ENCODE results near the gene TMEM259.

Gene TMEM259

GRCh38 chr19:993831-994393, 27.0 kb downstream of the TMEM259 start:
- no peak overlapping the region for H3K27ac ChIP-seq (ENCODE audit: low read depth, low read length)
- H3K36me3 ChIP-seq (ENCODE audit: control insufficient read depth in 1 of 2, insufficient read depth in 2 of 2, low read length in 2 of 2), result peaks cover 0 to 9% of the 10 kb centered on the region in 2 donors
- H3K27me3 ChIP-seq (ENCODE audit: control insufficient read depth in 1 of 2, insufficient read depth in 2 of 2, low read length in 2 of 2), result peaks cover 35% of the 10 kb centered on the region in 2 donors

GRCh38 chr19:993361-993830, 27.5 kb downstream of the TMEM259 start:
- Histone ChIP-seq H3K9me3 (ENCODE audit: control insufficient read depth in 1 of 2, low read length in 2 of 2) (no peaks in the 10 kb centered on the region), H3K4me1 (ENCODE audit: control insufficient read depth in 1 of 2, insufficient read depth in 2 of 2, low read length in 2 of 2) (no peaks in the 10 kb centered on the region), H3K36me3 (ENCODE audit: control insufficient read depth in 1 of 2, insufficient read depth in 2 of 2, low read length in 2 of 2) (peaks cover 0 to 10% of the 10 kb centered on the region in 2 donors), H3K4me3 (ENCODE audit: low read depth in 1 of 2, low read length in 2 of 2) (no peak overlapping the region), H3K9ac (ENCODE audit: low read depth in 1 of 2, low read length in 2 of 2) (no peak overlapping the region), H3K27me3 (ENCODE audit: control insufficient read depth in 1 of 2, insufficient read depth in 2 of 2, low read length in 2 of 2) (peaks cover 30% of the 10 kb centered on the region in 2 donors), H3K27ac (ENCODE audit: low read depth, low read length) (peak overlapping the region; percentile 10)

More at GRCh38 chr19:993831-994393, 27.0 kb downstream of the TMEM259 start:
- no peaks in the 10 kb centered on the region for H3K4me1 ChIP-seq (ENCODE audit: control insufficient read depth in 1 of 2, insufficient read depth in 2 of 2, low read length in 2 of 2)
- H3K9me3 ChIP-seq (ENCODE audit: control insufficient read depth in 1 of 2, low read length in 2 of 2), result no peaks in the 10 kb centered on the region
- H3K9ac ChIP-seq (ENCODE audit: low read depth in 1 of 2, low read length in 2 of 2), result no peak overlapping the region
- no peak overlapping the region for H3K4me3 ChIP-seq (ENCODE audit: low read depth in 1 of 2, low read length in 2 of 2)

DNA sequence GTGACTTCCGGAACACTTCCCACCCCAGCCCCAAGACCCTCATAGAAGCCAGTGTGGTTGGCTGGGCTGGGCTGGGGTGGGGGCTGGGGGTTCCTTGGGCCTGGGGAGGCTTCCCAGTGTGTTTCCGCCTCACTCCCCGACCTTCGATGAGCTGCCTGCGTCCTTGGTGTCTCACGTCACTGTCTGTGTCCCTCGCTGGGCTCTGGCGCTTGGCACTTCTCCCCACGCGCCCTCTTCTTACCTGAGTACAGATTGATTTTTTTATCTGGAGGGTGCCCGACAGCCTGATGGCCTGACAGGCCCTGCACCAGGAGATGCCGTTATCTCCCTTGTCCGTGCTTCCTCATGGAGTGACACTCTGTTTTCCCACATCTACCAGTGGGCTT, 28.3 kb downstream of the TMEM259 start:
- Histone ChIP-seq H3K36me3 (ENCODE audit: control insufficient read depth in 1 of 2, insufficient read depth in 2 of 2, low read length in 2 of 2) (peaks cover 0 to 15% of the 10 kb centered on the region in 2 donors), H3K9ac (ENCODE audit: low read depth in 1 of 2, low read length in 2 of 2) (no peak overlapping the region), H3K9me3 (ENCODE audit: control insufficient read depth in 1 of 2, low read length in 2 of 2) (no peaks in the 10 kb centered on the region), H3K4me1 (ENCODE audit: control insufficient read depth in 1 of 2, insufficient read depth in 2 of 2, low read length in 2 of 2) (no peaks in the 10 kb centered on the region), H3K27me3 (ENCODE audit: control insufficient read depth in 1 of 2, insufficient read depth in 2 of 2, low read length in 2 of 2) (peaks cover 22% of the 10 kb centered on the region in 2 donors), H3K4me3 (ENCODE audit: low read depth in 1 of 2, low read length in 2 of 2) (no peak overlapping the region), H3K27ac (ENCODE audit: low read depth, low read length) (no peak overlapping the region)

DNA sequence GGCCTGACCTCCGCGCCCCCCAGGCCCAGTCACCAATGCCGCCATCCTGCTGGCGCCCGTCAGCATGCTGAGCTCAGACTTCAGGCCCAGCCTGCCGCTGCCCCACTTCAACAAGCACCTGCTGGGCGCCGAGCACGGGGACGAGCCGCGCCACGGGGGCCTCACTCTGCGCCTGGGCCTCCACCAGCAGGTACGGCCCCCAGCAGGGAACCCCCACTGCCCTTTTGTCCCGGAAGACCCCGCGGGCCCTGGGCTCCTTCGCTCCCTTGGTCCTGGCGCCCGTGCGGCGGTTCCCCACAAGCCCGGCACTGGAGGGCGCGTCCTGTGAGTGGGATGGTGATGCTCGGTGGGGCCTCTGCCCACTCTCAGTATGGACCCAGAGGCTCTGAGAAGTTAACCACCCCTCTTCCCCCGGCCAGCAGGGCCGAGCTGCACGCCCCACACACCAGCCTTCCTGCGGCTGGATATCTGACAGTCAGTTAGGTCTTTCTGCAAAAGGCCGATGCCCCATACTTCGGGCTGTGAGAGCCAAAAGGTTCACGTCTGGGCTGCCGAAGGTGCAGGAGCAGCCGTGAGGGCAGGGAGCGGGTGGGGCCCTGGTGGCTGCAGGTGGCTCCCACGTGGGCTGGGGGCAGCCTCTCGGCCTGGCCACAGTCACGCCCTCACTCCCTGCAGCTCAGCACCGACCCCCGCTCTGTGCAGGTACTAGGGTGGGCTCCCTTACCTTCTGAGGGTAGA, 28.8 kb downstream of the TMEM259 start:
- Histone ChIP-seq H3K9me3 (ENCODE audit: control insufficient read depth in 1 of 2, low read length in 2 of 2) (no peaks in the 10 kb centered on the region), H3K27me3 (ENCODE audit: control insufficient read depth in 1 of 2, insufficient read depth in 2 of 2, low read length in 2 of 2) (peaks cover 17 to 18% of the 10 kb centered on the region in 2 donors), H3K27ac (ENCODE audit: low read depth, low read length) (no peak overlapping the region), H3K9ac (ENCODE audit: low read depth in 1 of 2, low read length in 2 of 2) (no peak overlapping the region), H3K4me3 (ENCODE audit: low read depth in 1 of 2, low read length in 2 of 2) (no peak overlapping the region), H3K36me3 (ENCODE audit: control insufficient read depth in 1 of 2, insufficient read depth in 2 of 2, low read length in 2 of 2) (peaks cover 0 to 15% of the 10 kb centered on the region in 2 donors), H3K4me1 (ENCODE audit: control insufficient read depth in 1 of 2, insufficient read depth in 2 of 2, low read length in 2 of 2) (no peaks in the 10 kb centered on the region)

GRCh38 chr19:991174-991931, 29.6 kb downstream of the TMEM259 start:
- Histone ChIP-seq H3K9me3 (ENCODE audit: control insufficient read depth in 1 of 2, low read length in 2 of 2) (no peaks in the 10 kb centered on the region), H3K4me3 (ENCODE audit: low read depth in 1 of 2, low read length in 2 of 2) (no peak overlapping the region), H3K36me3 (ENCODE audit: control insufficient read depth in 1 of 2, insufficient read depth in 2 of 2, low read length in 2 of 2) (peaks cover 0 to 21% of the 10 kb centered on the region in 2 donors), H3K4me1 (ENCODE audit: control insufficient read depth in 1 of 2, insufficient read depth in 2 of 2, low read length in 2 of 2) (no peaks in the 10 kb centered on the region), H3K27me3 (ENCODE audit: control insufficient read depth in 1 of 2, insufficient read depth in 2 of 2, low read length in 2 of 2) (peaks cover 12% of the 10 kb centered on the region in 2 donors), H3K9ac (ENCODE audit: low read depth in 1 of 2, low read length in 2 of 2) (no peak overlapping the region), H3K27ac (ENCODE audit: low read depth, low read length) (no peak overlapping the region)

DNA sequence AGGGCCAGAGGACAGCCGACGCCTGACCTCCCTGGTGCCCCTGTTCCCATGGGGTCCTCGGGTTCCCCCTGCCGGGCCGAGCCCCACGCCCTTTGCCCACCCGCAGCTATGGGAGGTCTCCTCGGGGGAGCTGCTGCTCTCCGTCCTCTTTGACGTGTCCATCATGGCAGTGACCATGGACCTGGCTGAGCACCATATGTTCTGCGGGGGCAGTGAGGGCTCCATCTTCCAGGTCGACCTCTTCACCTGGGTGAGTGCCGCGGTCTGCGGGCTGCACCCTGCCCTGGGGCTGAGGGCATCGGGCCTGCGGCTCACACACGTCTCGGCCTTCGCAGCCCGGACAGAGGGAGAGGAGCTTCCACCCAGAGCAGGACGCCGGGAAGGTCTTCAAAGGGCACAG, 30.2 kb downstream of the TMEM259 start:
- Histone ChIP-seq H3K27ac (ENCODE audit: low read depth, low read length) (no peak overlapping the region), H3K27me3 (ENCODE audit: control insufficient read depth in 1 of 2, insufficient read depth in 2 of 2, low read length in 2 of 2) (peaks cover 6% of the 10 kb centered on the region in 2 donors), H3K36me3 (ENCODE audit: control insufficient read depth in 1 of 2, insufficient read depth in 2 of 2, low read length in 2 of 2) (peaks cover 0 to 24% of the 10 kb centered on the region in 2 donors), H3K4me3 (ENCODE audit: low read depth in 1 of 2, low read length in 2 of 2) (no peak overlapping the region), H3K4me1 (ENCODE audit: control insufficient read depth in 1 of 2, insufficient read depth in 2 of 2, low read length in 2 of 2) (no peaks in the 10 kb centered on the region), H3K9me3 (ENCODE audit: control insufficient read depth in 1 of 2, low read length in 2 of 2) (no peaks in the 10 kb centered on the region), H3K9ac (ENCODE audit: low read depth in 1 of 2, low read length in 2 of 2) (no peak overlapping the region)

DNA sequence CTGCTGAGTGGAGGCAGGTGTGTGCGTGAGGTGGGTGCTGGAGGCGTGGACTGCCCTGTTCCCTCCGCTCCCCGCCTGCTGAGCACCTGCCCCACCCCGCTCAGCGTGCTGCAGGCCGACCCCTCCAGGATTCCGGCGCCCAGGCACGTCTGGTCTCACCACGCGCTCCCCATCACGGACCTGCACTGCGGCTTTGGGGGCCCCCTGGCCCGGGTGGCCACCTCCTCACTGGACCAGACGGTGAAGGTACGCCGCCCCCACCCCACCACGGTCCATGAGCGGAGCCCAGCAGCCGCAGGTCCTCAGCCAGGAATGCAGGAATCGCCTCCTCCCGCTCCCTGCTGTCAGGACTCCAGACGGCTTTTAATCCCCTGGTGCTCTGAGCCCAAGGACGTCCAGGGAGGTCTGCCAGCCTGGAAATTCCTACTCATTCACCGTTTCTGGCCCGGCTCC, 30.8 kb downstream of the TMEM259 start:
- H3K36me3 ChIP-seq (ENCODE audit: control insufficient read depth in 1 of 2, insufficient read depth in 2 of 2, low read length in 2 of 2), result peaks cover 0 to 25% of the 10 kb centered on the region in 2 donors
- H3K4me3 ChIP-seq (ENCODE audit: low read depth in 1 of 2, low read length in 2 of 2), result no peak overlapping the region
- H3K9ac ChIP-seq (ENCODE audit: low read depth in 1 of 2, low read length in 2 of 2), result no peak overlapping the region
- peaks cover under 1% of the 10 kb centered on the region in 2 donors for H3K27me3 ChIP-seq (ENCODE audit: control insufficient read depth in 1 of 2, insufficient read depth in 2 of 2, low read length in 2 of 2)
- no peak overlapping the region for H3K27ac ChIP-seq (ENCODE audit: low read depth, low read length)
- peaks cover 0 to 2% of the 10 kb centered on the region in 2 donors for H3K4me1 ChIP-seq (ENCODE audit: control insufficient read depth in 1 of 2, insufficient read depth in 2 of 2, low read length in 2 of 2)
- H3K9me3 ChIP-seq (ENCODE audit: control insufficient read depth in 1 of 2, low read length in 2 of 2), result no peaks in the 10 kb centered on the region

DNA sequence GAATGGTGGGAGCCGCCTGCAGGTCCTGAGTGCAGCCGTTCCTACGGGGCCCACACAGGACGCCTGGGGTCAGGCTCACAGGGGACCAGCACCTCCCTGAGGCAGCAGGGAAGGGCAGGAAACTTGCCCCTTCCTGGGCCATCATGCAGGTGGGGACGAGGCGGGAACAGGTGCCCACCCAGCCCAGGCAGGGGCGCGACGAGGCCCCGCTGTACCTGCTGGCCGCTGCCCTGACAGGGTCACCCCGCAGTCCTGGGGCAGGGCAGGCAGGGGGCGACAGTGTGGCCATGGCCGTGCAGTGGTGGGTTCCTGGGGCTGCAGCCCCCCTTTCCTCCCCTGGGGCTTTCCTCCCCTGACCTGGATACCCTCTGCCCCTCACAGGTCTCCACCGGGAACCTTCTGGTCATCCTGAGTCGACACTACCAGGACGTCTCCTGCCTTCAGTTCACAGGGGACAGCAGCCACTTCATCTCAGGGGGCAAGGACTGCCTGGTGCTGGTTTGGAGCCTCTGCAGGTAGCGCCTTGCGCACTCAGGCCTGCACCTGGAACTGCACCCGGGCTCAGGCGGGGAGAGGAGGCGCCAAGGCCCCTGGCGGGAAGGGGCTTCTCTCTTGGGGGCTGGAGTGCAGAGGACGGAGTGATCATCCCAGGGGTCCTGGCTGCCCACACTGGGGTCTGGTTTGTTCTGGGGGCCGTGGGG, 31.4 kb downstream of the TMEM259 start:
- Histone ChIP-seq H3K9me3 (ENCODE audit: control insufficient read depth in 1 of 2, low read length in 2 of 2) (no peaks in the 10 kb centered on the region), H3K9ac (ENCODE audit: low read depth in 1 of 2, low read length in 2 of 2) (no peak overlapping the region), H3K4me3 (ENCODE audit: low read depth in 1 of 2, low read length in 2 of 2) (no peak overlapping the region), H3K4me1 (ENCODE audit: control insufficient read depth in 1 of 2, insufficient read depth in 2 of 2, low read length in 2 of 2) (peaks cover 5 to 8% of the 10 kb centered on the region in 2 donors), H3K27me3 (ENCODE audit: control insufficient read depth in 1 of 2, insufficient read depth in 2 of 2, low read length in 2 of 2) (no peaks in the 10 kb centered on the region), H3K27ac (ENCODE audit: low read depth, low read length) (no peak overlapping the region), H3K36me3 (ENCODE audit: control insufficient read depth in 1 of 2, insufficient read depth in 2 of 2, low read length in 2 of 2) (peaks cover 0 to 25% of the 10 kb centered on the region in 2 donors)

DNA sequence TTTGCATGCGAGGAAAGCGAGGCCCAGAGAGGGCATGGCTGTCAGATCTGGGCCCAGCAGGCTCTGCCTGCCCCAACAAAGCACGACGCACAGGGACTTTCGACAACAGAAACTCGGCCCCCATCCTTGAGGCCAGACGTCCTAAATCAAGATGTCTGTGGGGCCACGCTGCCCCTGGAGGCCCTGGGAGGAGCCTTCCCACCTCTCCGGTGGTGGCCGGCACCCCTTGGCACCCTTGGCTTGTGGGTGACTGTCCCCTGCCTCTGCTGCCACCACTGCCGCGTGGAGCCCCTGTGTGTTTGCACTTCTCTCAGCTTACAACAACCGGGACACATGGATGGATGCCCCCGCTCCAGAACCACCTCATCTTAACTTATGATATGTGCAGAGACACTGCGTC, 32.4 kb downstream of the TMEM259 start:
- Histone ChIP-seq H3K4me3 (ENCODE audit: low read depth in 1 of 2, low read length in 2 of 2) (no peak overlapping the region), H3K27ac (ENCODE audit: low read depth, low read length) (no peak overlapping the region), H3K9ac (ENCODE audit: low read depth in 1 of 2, low read length in 2 of 2) (no peak overlapping the region), H3K4me1 (ENCODE audit: control insufficient read depth in 1 of 2, insufficient read depth in 2 of 2, low read length in 2 of 2) (peaks cover 8 to 12% of the 10 kb centered on the region in 2 donors), H3K27me3 (ENCODE audit: control insufficient read depth in 1 of 2, insufficient read depth in 2 of 2, low read length in 2 of 2) (no peaks in the 10 kb centered on the region), H3K36me3 (ENCODE audit: control insufficient read depth in 1 of 2, insufficient read depth in 2 of 2, low read length in 2 of 2) (peaks cover 0 to 25% of the 10 kb centered on the region in 2 donors), H3K9me3 (ENCODE audit: control insufficient read depth in 1 of 2, low read length in 2 of 2) (no peaks in the 10 kb centered on the region)

All from duodenal mucosa (tissue), 2 donors.